Neural progenitor cell (in vitro differentiated cells): ENCODE data around the gene PNPLA7. TPM values are rescaled to one million over a fixed set of nuclear protein-coding genes. Genes with fewer than 3 reads are reported as not detected.

Experiments
- DNase-seq: peaks from one replicate; pipeline ENCODE4 v3.0.0-alpha.2; 2016; ENCODE audit warnings: low spot score
- H2AFZ ChIP-seq: fragments of 200-600 bp; sonication (generic); replicated peaks from 2 replicates; pipeline ENCODE4 v1.6.1; 2016; ENCODE audit warnings: antibody characterized with exemption
- H3F3A ChIP-seq: fragments of 200-600 bp; sonication (generic); 2 replicates; pipeline ENCODE4 v1.6.1; 2016; ENCODE audit warnings: antibody characterized with exemption, low read depth
- H3K27ac ChIP-seq: fragments of 200-600 bp; sonication (generic); 2 replicates; pipeline ENCODE4 v1.5.1; 2016; ENCODE audit warnings: mild to moderate bottlenecking
- H3K27me3 ChIP-seq: fragments of 200-600 bp; sonication (generic); 2 replicates; pipeline ENCODE4 v1.6.1; 2016; ENCODE audit warnings: mild to moderate bottlenecking, moderate library complexity
- H3K36me3 ChIP-seq: fragments of 200-600 bp; sonication (generic); 2 replicates; pipeline ENCODE4 v1.5.1; 2016
- H3K4me1 ChIP-seq: fragments of 200-600 bp; sonication (generic); 2 replicates; pipeline ENCODE4 v1.6.1; 2016; ENCODE audit warnings: mixed run types
- H3K4me2 ChIP-seq: fragments of 200-600 bp; sonication (generic); 2 replicates; pipeline ENCODE4 v1.6.1; 2016
- H3K4me3 ChIP-seq: fragments of 200-600 bp; sonication (generic); 2 replicates; pipeline ENCODE4 v1.5.1; 2016
- H3K79me2 ChIP-seq: fragments of 200-600 bp; sonication (generic); 2 replicates; pipeline ENCODE4 v1.6.1; 2016; ENCODE audit warnings: low read depth
- H3K9ac ChIP-seq: fragments of 200-600 bp; sonication (generic); 2 replicates; pipeline ENCODE4 v1.6.1; 2016
- H3K9me3 ChIP-seq: fragments of 200-600 bp; sonication (generic); 2 replicates; pipeline ENCODE4 v1.5.1; 2016; ENCODE audit warnings: low read depth
- H4K20me1 ChIP-seq: fragments of 200-600 bp; sonication (generic); 2 replicates; pipeline ENCODE4 v1.6.1; 2016; ENCODE audit warnings: low read depth
- H3K27ac Mint-ChIP-seq: 3 replicates; pipeline ENCODE4 v1.8.0; 2021; ENCODE audit warnings: mixed read lengths
- H3K27me3 Mint-ChIP-seq: 2 replicates; pipeline ENCODE4 v1.8.0; 2022; ENCODE audit warnings: low read depth, mild to moderate bottlenecking, inconsistent platforms, moderate library complexity, mixed read lengths; ENCODE audit not compliant: insufficient read depth
- H3K36me3 Mint-ChIP-seq: 3 replicates; pipeline ENCODE4 v1.8.0; 2021; ENCODE audit warnings: mixed read lengths
- H3K4me1 Mint-ChIP-seq: 3 replicates; pipeline ENCODE4 v1.8.0; 2021; ENCODE audit warnings: mixed read lengths
- H3K4me3 Mint-ChIP-seq: 3 replicates; pipeline ENCODE4 v1.8.0; 2021; ENCODE audit warnings: mild to moderate bottlenecking, moderate library complexity, mixed read lengths
- H3K9me3 Mint-ChIP-seq: 3 replicates; pipeline ENCODE4 v1.8.0; 2020; ENCODE audit warnings: mixed read lengths
- CTCF ChIP-seq: fragments of 200-600 bp; sonication (generic); IDR thresholded peaks from 2 replicates; pipeline ENCODE4 v1.5.1; 2017; ENCODE audit warnings: antibody characterized with exemption, mild to moderate bottlenecking
- EZH2 ChIP-seq: fragments of 200-600 bp; sonication (generic); IDR thresholded peaks from 2 replicates; pipeline ENCODE4 v1.6.1; 2017; ENCODE audit warnings: antibody characterized with exemption, mild to moderate bottlenecking, moderate library complexity
- EZH2phosphoT487 ChIP-seq: fragments of 200-600 bp; sonication (generic); IDR thresholded peaks from 2 replicates; pipeline ENCODE4 v1.6.1; 2017; ENCODE audit warnings: antibody characterized with exemption
- total RNA-seq: library from RNA; depleted of rRNA; stranded (reverse); fragments of >200 nt; gene quantifications from 2 replicates; pipeline ENCODE4 v1.2.3, GENCODE V29; 2015; ENCODE audit warnings: low replicate concordance

PNPLA7 gene
- total RNA-seq, 1 donor from 2014 or later, result 0.13 TPM

- peaks cover 9% of the 10 kb centered on the region for H3K4me1 Mint-ChIP-seq
- no peak overlapping the region for H3K4me3 Mint-ChIP-seq
- H3K9me3 Mint-ChIP-seq, result peaks cover 3% of the 10 kb centered on the region
- no peak overlapping the region for H3K9ac ChIP-seq
- DNase-seq, result no peak
- no peak overlapping the region for H3K4me3 ChIP-seq
- H3K27me3 ChIP-seq, result peaks cover 4% of the 10 kb centered on the region
- H3K4me2 ChIP-seq, result no peak overlapping the region
- H3K79me2 ChIP-seq, result peaks cover 39% of the 10 kb centered on the region
- no peak overlapping the region for H3K27ac ChIP-seq
- H3K36me3 ChIP-seq, result no peaks in the 10 kb centered on the region
- no peaks in the 10 kb centered on the region for H3K36me3 Mint-ChIP-seq
- no peaks in the 10 kb centered on the region for H3K9me3 ChIP-seq
- H3K27me3 Mint-ChIP-seq, result no peaks in the 10 kb centered on the region
- H3F3A ChIP-seq, result peaks cover 3% of the 10 kb centered on the region
- H3K4me1 ChIP-seq, result peaks cover 5% of the 10 kb centered on the region
- no peak for TF ChIP-seq EZH2phosphoT487
- no peak for TF ChIP-seq EZH2
- TF ChIP-seq CTCF, result no peak
- H2AFZ ChIP-seq, result no peak overlapping the region
- H4K20me1 ChIP-seq, result peaks cover 6% of the 10 kb centered on the region
- no peak overlapping the region for H3K27ac Mint-ChIP-seq
Observed at GRCh38 chr9:137417161-137418021, 132.8 kb downstream of the PNPLA7 start.

- H3K27me3 Mint-ChIP-seq, result no peaks in the 10 kb centered on the region
- no peaks in the 10 kb centered on the region for H3K9me3 ChIP-seq
- H3K27ac Mint-ChIP-seq, result no peak overlapping the region
- peaks cover 32% of the 10 kb centered on the region for H3K79me2 ChIP-seq
- H3K36me3 ChIP-seq, result no peaks in the 10 kb centered on the region
- H3K36me3 Mint-ChIP-seq, result no peaks in the 10 kb centered on the region
- peaks cover 2% of the 10 kb centered on the region for H4K20me1 ChIP-seq
- H3K4me1 ChIP-seq, result peaks cover 6% of the 10 kb centered on the region
- H3K4me1 Mint-ChIP-seq, result peaks cover 2% of the 10 kb centered on the region
- H3K4me3 Mint-ChIP-seq, result no peak overlapping the region
- peaks cover 2% of the 10 kb centered on the region for H3F3A ChIP-seq
- no peak overlapping the region for H3K9ac ChIP-seq
- no peak for TF ChIP-seq CTCF
- TF ChIP-seq EZH2, result no peak
- no peak for TF ChIP-seq EZH2phosphoT487
- no peak overlapping the region for H2AFZ ChIP-seq
- H3K4me3 ChIP-seq, result no peak overlapping the region
- no peak overlapping the region for H3K27ac ChIP-seq
- no peak for DNase-seq
- no peaks in the 10 kb centered on the region for H3K9me3 Mint-ChIP-seq
- no peak overlapping the region for H3K4me2 ChIP-seq
- H3K27me3 ChIP-seq, result no peaks in the 10 kb centered on the region
Observed at GRCh38 chr9:137416563-137417151, 133.5 kb downstream of the PNPLA7 start.

- no peaks in the 10 kb centered on the region for H3K27me3 Mint-ChIP-seq
Observed at GRCh38 chr9:137416006-137416562, 134.1 kb downstream of the PNPLA7 start.

More at GRCh38 chr9:137416006-137416562, 134.1 kb downstream of the PNPLA7 start:
- no peaks in the 10 kb centered on the region for H3K27me3 ChIP-seq
- no peak for TF ChIP-seq CTCF
- no peak for TF ChIP-seq EZH2
- no peak for TF ChIP-seq EZH2phosphoT487
- H3K9ac ChIP-seq, result no peak overlapping the region
- no peaks in the 10 kb centered on the region for H3K9me3 ChIP-seq
- Mint-ChIP-seq H3K27ac (no peak overlapping the region), H3K4me1 (peaks cover 2% of the 10 kb centered on the region), H3K36me3 (no peaks in the 10 kb centered on the region), H3K9me3 (no peaks in the 10 kb centered on the region), H3K4me3 (no peak overlapping the region)
- no peaks in the 10 kb centered on the region for H3F3A ChIP-seq
- no peaks in the 10 kb centered on the region for H4K20me1 ChIP-seq
- no peak overlapping the region for H2AFZ ChIP-seq
- H3K4me1 ChIP-seq, result peaks cover 6% of the 10 kb centered on the region
- no peak overlapping the region for H3K4me3 ChIP-seq
- H3K4me2 ChIP-seq, result no peak overlapping the region
- peaks cover 26% of the 10 kb centered on the region for H3K79me2 ChIP-seq
- DNase-seq, result no peak
- no peaks in the 10 kb centered on the region for H3K36me3 ChIP-seq
- H3K27ac ChIP-seq, result no peak overlapping the region
